GM19452 (cell line): ENCODE measurements around the gene TOP1.
"Not testable (repeated sequence)": the region's sequence is repeated elsewhere in the genome, so short reads cannot be mapped to it uniquely, and the experiment has no call there.

Experiments used
- ATAC-seq: cut with Tn5 transposase; IDR thresholded peaks from one replicate; pipeline ENCODE4 v1.9.1; 2021; ENCODE audit not compliant: unreplicated experiment

The TOP1 gene

GRCh38 chr20:41087325-41087685, 58.7 kb downstream of the TOP1 start:
- ATAC-seq = no peak

GRCh38 chr20:41087777-41088176, 59.2 kb downstream of the TOP1 start:
- no peak for ATAC-seq

DNA sequence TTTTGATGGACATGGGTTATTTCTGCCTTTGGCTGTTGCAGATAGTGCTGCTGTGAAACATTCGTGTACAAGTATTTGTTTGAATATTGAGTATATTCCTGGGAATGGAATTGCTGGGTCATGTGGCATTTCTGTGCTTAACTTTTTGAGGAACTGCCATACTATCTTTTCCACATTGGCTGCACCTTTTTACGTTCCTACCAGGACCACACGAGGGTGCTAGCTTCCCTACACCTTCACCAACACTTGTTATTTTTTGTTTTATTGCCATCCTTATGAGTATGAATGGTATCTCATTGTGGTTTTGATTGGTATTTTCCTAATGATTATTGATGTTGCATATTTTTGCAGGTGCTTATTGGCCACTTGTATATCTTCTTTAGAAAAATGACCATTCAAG, 60.9 kb downstream of the TOP1 start:
- ATAC-seq = no peak

DNA sequence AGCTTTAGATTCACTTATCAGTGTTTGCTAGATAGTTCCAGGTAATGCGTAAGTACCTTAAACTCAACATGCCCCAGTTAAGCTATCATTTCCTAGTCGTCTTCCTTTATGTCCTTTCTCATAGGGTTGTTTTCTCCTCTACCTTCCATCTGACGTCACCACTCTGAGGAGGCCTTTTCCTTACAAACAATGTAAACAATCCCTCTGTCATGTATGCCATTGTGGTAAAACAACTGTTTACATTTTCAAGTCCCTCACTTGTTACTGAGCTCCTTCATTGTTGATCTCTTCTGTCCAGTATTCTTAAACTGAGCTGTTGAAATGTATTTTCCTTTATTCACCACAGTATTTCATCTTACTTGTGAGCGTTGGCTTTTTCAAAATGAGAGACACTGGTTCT, 63.3 kb downstream of the TOP1 start:
- no peak for ATAC-seq

DNA sequence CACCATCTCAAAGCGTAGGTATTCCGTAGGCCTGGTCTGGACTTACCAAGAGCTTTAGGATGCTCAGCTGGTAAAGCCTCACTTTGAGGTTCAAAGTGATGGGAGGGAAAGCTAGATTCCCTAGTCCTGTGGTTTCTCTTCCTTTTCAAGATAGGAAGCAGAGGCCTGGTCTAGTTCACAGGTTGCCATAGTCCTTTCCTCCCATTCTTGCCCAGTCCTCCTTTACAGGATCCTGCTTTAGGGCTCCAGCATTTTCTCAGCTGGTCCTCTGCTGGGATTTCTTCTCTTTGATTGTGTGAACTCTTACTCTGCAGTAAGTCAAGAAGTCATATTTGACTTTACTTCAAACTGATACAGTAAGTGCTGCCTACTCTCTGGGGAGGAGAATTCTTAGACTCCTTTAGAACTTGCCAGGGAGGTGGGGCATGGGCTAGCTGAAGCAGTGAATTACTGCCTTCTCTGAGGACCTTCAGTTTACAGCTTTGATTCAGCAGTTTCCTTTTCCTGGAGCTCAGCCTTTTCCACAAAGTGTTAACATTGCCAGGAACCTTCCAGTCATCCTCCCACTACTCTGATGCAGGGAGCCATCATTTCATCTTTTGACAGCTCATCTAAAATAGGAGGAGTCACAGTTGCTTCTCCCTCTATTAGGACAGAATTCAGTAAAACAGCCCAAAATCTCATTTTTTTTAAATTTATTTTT, 65.9 kb downstream of the TOP1 start:
- ATAC-seq = no peak

GRCh38 chr20:41095110-41095969, 66.7 kb downstream of the TOP1 start:
- ATAC-seq = no peak

- no peak for ATAC-seq
These were observed 70.2 kb downstream of the TOP1 start for GRCh38 chr20:41098703-41099250.

DNA sequence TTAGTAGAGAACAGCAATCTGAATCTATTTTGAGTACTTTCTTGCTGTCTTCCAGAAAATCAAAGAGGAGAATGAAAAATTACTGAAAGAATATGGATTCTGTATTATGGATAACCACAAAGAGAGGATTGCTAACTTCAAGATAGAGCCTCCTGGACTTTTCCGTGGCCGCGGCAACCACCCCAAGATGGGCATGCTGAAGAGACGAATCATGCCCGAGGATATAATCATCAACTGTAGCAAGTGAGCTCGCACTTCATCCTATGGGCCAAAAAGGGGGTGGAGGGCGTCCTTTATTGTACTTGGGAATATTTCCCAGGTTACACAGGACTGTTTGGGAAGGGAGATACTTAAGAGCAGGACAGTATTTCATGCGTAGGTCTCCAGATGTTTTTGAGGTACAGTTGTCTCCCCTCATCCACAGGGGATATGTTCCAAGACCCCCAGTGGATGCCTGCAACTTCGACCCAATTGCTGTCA, 71.4 kb downstream of the TOP1 start:
- ATAC-seq = no peak

GRCh38 chr20:41101660-41102059, 73.0 kb downstream of the TOP1 start:
- no peak for ATAC-seq

- ATAC-seq = no peak
These were observed 79.9 kb downstream of the TOP1 start for GRCh38 chr20:41108531-41108930.

GRCh38 chr20:41110012-41110411, 81.4 kb downstream of the TOP1 start:
- ATAC-seq = no peak

DNA sequence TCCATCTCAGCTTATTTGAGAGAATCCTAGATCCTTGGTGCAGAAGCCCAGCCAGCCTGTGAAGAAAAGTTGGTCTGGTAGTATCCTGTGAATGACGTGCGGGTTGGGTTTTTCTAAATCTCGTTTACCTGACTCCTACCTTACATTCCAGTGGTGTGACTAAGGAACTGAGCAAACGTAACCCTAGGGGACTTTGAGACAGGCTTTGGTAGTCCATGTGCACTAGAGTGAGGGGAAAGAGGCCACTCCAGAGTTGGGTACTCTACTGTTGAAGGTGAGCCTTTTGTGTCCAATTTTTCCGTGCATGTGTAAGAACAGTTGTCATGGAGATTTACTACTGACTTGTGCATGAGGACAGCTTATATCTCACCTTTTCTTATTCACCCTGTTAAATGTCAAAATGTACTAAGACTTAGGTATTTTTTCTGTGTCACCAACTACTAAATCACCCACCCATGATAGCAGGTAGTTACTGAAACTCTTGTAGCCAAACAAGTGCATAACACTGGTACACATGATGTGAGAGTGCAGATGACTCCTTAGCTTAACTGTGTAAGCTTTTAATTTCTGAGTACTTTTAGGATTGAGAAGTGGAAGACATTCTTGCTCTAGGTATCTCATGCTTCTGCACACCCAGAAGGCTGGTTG, 82.4 kb downstream of the TOP1 start:
- ATAC-seq = no peak

- ATAC-seq = no peak
These were observed 82.9 kb downstream of the TOP1 start for GRCh38 chr20:41111578-41111951.

DNA sequence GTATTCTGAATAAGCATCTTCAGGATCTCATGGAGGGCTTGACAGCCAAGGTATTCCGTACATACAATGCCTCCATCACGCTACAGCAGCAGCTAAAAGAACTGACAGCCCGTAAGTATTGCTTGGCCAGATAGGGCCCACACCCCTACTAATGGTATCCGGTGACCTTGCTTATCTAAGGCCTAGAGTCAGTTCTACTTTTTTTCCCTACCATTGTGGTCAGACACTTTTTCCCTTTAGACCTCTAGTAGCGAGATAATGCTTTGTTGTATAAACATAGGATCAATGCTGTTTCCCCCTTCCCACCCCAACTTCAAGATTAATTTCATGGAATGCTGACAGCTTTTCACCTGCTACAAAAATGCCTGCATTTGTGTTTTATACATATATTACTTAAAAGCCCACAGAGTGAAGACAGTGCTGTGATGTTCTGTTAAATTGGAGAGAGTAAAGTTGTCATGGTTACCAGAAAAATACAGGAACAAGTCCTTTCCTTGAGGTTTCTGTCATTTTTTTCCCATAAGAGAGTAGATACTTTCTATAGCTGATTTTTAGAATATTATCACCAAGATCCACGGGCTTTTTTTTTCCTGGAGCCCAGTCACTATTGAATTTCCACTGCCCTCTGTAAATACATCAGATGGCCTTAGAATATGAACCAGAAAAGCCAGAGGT, 87.8 kb downstream of the TOP1 start:
- no peak for ATAC-seq

DNA sequence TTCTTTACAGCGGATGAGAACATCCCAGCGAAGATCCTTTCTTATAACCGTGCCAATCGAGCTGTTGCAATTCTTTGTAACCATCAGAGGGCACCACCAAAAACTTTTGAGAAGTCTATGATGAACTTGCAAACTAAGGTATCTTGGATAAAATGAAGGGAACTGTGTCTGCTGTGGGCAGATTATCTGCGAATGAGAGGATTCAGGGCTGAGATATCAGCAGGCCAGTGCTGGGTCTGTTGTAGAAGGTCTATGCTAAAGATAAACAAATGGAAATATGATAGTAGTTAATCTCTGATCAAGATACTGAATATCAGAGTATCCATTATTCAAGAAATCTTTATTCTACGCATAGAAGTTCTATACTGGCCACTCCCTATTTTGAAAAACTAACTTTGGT, 89.5 kb downstream of the TOP1 start:
- not testable (repeated sequence) for ATAC-seq

- no peak for ATAC-seq
These were observed 90.0 kb downstream of the TOP1 start for GRCh38 chr20:41118632-41119031.

GRCh38 chr20:41119614-41120561, 91.3 kb downstream of the TOP1 start:
- no peak for ATAC-seq

DNA sequence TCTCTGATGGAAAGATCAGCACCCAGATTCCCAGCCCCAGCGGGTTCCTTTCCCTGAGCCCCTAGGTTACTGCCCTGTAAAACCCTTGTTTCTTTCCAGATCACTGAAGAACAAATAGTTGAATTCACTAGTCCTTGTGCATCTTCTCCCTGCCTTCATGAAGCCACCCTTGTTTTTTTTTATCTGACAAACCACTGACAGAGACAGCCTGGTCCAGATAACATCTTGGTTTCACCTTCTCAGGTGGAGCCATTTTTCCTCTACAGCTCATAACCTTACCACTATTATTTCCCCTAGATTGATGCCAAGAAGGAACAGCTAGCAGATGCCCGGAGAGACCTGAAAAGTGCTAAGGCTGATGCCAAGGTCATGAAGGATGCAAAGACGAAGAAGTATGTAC, 92.8 kb downstream of the TOP1 start:
- ATAC-seq = no peak

GRCh38 chr20:41123631-41124030, 95.0 kb downstream of the TOP1 start:
- ATAC-seq = no peak
